IMR-90 (cell line): Measurements from ENCODE around the gene RNU2-63P. TPM values are rescaled to one million over a fixed set of nuclear protein-coding genes. Genes with fewer than 3 reads are reported as not detected.

Experiments
- ATAC-seq: fragments of 200-7000 bp; cut with Tn5 transposase; 2 replicates; pipeline ENCODE4 v1.9.1; 2020; ENCODE audit warnings: low read depth, mild to moderate bottlenecking, moderate library complexity
- BruUV-seq: library from RNA; stranded (reverse); fragments of 400-500 nt; replicated peaks from 2 replicates; lab custom pipeline; 2021; lab: Mats Ljungman, UMichigan
- CTCF ChIA-PET: fragments of 300-600 bp; formaldehyde crosslinking; extraction: SDS; loops from one replicate; lab custom pipeline; 2021; ENCODE audit warnings: antibody characterized with exemption; lab: Yijun Ruan, JAX
- POLR2A ChIA-PET: fragments of 300-600 bp; sonication (Branson Sonifier 250); formaldehyde crosslinking; loops from one replicate; lab custom pipeline; 2022; ENCODE audit warnings: antibody characterized with exemption; ENCODE audit not compliant: unreplicated experiment; lab: Charles Lee
- DNase-seq: peaks from one replicate; pipeline ENCODE4 v3.0.0; 2013
- H2AFZ ChIP-seq: replicated peaks from 2 replicates; pipeline ENCODE3; 2013; ENCODE audit warnings: low read length, mild to moderate bottlenecking; ENCODE audit not compliant: poor library complexity
- H2AK5ac ChIP-seq: 2 replicates; pipeline ENCODE4 v1.6.1; 2013; ENCODE audit warnings: low read depth, low read length, inconsistent platforms
- H2AK9ac ChIP-seq: replicated peaks from 2 replicates; pipeline ENCODE3; 2013; ENCODE audit warnings: mild to moderate bottlenecking, low read depth, low read length, moderate library complexity; ENCODE audit not compliant: poor library complexity
- H2BK120ac ChIP-seq: 2 replicates; pipeline ENCODE4 v1.6.1; 2013; ENCODE audit warnings: low read depth, low read length, inconsistent platforms
- H2BK15ac ChIP-seq: 3 replicates; pipeline ENCODE4 v1.6.1; 2013; ENCODE audit warnings: low read depth, low read length, inconsistent platforms
- H2BK20ac ChIP-seq: 2 replicates; pipeline ENCODE4 v1.6.1; 2013; ENCODE audit warnings: low read depth, mild to moderate bottlenecking, inconsistent platforms, low read length, moderate library complexity
- H2BK5ac ChIP-seq: 2 replicates; pipeline ENCODE4 v1.6.1; 2013; ENCODE audit warnings: mild to moderate bottlenecking, low read depth, low read length, inconsistent platforms; ENCODE audit not compliant: poor library complexity, severe bottlenecking
- H3K14ac ChIP-seq: replicated peaks from 2 replicates; pipeline ENCODE4 v1.6.1; 2013; ENCODE audit warnings: low read depth, low read length, inconsistent platforms
- H3K18ac ChIP-seq: 2 replicates; pipeline ENCODE4 v1.6.1; 2013; ENCODE audit warnings: low read depth, low read length, control low read depth
- H3K23ac ChIP-seq: 2 replicates; pipeline ENCODE4 v1.6.1; 2013; ENCODE audit warnings: low read depth, low read length, inconsistent platforms
- H3K27ac ChIP-seq: 2 replicates; pipeline ENCODE4 v1.5.1; 2013; ENCODE audit warnings: mild to moderate bottlenecking, control low read depth, low read length; ENCODE audit not compliant: insufficient read depth
- H3K27me3 ChIP-seq: 2 replicates; pipeline ENCODE4 v1.6.1; 2013; ENCODE audit warnings: low read length; ENCODE audit not compliant: control insufficient read depth, insufficient read depth
- H3K36me3 ChIP-seq: 2 replicates; pipeline ENCODE4 v1.6.1; 2013; ENCODE audit warnings: low read length, mixed read lengths; ENCODE audit not compliant: control insufficient read depth, insufficient read depth
- H3K4ac ChIP-seq: 2 replicates; pipeline ENCODE4 v1.6.1; 2013; ENCODE audit warnings: low read depth, low read length, inconsistent platforms
- H3K4me1 ChIP-seq: 2 replicates; pipeline ENCODE4 v1.6.1; 2013; ENCODE audit warnings: low read length, mixed read lengths; ENCODE audit not compliant: control insufficient read depth, insufficient read depth
- H3K4me2 ChIP-seq: 2 replicates; pipeline ENCODE4 v1.6.1; 2013; ENCODE audit warnings: low read depth, mild to moderate bottlenecking, control low read depth, low read length, moderate library complexity
- H3K4me3 ChIP-seq: 2 replicates; pipeline ENCODE4 v1.5.1; 2013; ENCODE audit warnings: low read depth, mild to moderate bottlenecking, control low read depth, low read length, moderate library complexity; ENCODE audit not compliant: insufficient read depth
- H3K56ac ChIP-seq: 2 replicates; pipeline ENCODE4 v1.6.1; 2013; ENCODE audit warnings: low read length, inconsistent platforms; ENCODE audit not compliant: insufficient read depth; ENCODE audit errors: extremely low read depth
- H3K79me1 ChIP-seq, 2 experiments: 2 replicates each; pipeline ENCODE4 v1.6.1; 2013; ENCODE audit warnings: low read length in 2 of 2, inconsistent platforms in 1 of 2, low read depth in 1 of 2
- H3K9ac ChIP-seq: 2 replicates; pipeline ENCODE4 v1.6.1; 2013; ENCODE audit warnings: low read depth, low read length, control low read depth
- H3K9me1 ChIP-seq: 2 replicates; pipeline ENCODE4 v1.6.1; 2013; ENCODE audit warnings: low read length, inconsistent platforms; ENCODE audit not compliant: insufficient read depth
- H3K9me3 ChIP-seq: 2 replicates; pipeline ENCODE4 v1.6.1; 2013; ENCODE audit warnings: low read length; ENCODE audit not compliant: control insufficient read depth, insufficient read depth
- H4K20me1 ChIP-seq: 2 replicates; pipeline ENCODE4 v1.6.1; 2013; ENCODE audit warnings: low read length, inconsistent platforms; ENCODE audit not compliant: insufficient read depth
- H4K5ac ChIP-seq: 2 replicates; pipeline ENCODE4 v1.6.1; 2013; ENCODE audit warnings: mild to moderate bottlenecking, low read depth, low read length, control low read depth
- H4K8ac ChIP-seq, 2 experiments: 2 replicates each; pipeline ENCODE4 v1.6.1; 2013; ENCODE audit warnings: low read depth in 2 of 2, low read length in 2 of 2, control low read depth in 1 of 2, inconsistent platforms in 1 of 2
- H4K91ac ChIP-seq: 2 replicates; pipeline ENCODE4 v1.6.1; 2013; ENCODE audit warnings: low read depth, low read length, inconsistent platforms; ENCODE audit not compliant: insufficient read depth
- CTCF ChIP-seq: conservative IDR thresholded peaks from 2 replicates; pipeline ENCODE4 v1.5.1; 2012; ENCODE audit warnings: mild to moderate bottlenecking, low read depth, low read length, improper control_type of control experiment
- RCOR1 ChIP-seq: IDR thresholded peaks from 2 replicates; pipeline ENCODE4 v1.6.1; 2012; ENCODE audit warnings: mild to moderate bottlenecking, low read length, improper control_type of control experiment; ENCODE audit not compliant: insufficient replicate concordance
- WGBS, 2 experiments: methylation state at CpG; one replicate each; pipeline versions ENCODE4 v1.1.5 to v1.1.7; 2013; ENCODE audit warnings: missing lambda C conversion rate in 2 of 2; ENCODE audit not compliant: insufficient read length in 1 of 2; ENCODE audit errors: extremely low coverage in 2 of 2; 5-methylcytosine and 5-hydroxymethylcytosine counted together
- dilution Hi-C: fragments of 300-500 bp; cut with HindIII; formaldehyde crosslinking; loops from one replicate; pipeline ENCODE4 v1.14.3; 2018; ENCODE audit warnings: low sequenced_read_pairs; ENCODE audit not compliant: unreplicated experiment
- in situ Hi-C: fragments of 300-500 bp; cut with MboI; formaldehyde crosslinking; loops from 3 replicates; pipeline ENCODE4 v1.14.3; 2019; ENCODE audit warnings: low sequenced_read_pairs, inconsistent platforms, mixed read lengths
- intact Hi-C: fragments of 100-400 bp; cut with micrococcal nuclease; formaldehyde crosslinking; loops from 2 replicates; pipeline ENCODE4 v1.10.0; 2022
- polyA plus RNA-seq, 3 experiments: library from polyadenylated mRNA; depleted of rRNA; stranded (reverse); fragments of >200 nt; gene quantifications; 2 replicates each; pipeline ENCODE4 v1.2.3, GENCODE V29; 2012; ENCODE audit warnings: low replicate concordance in 1 of 3
- total RNA-seq: library from RNA; depleted of rRNA; stranded (reverse); fragments of >200 nt; gene quantifications from 2 replicates; pipeline ENCODE4 v1.2.3, GENCODE V29; 2012

Gene RNU2-63P
- total and polyA plus RNA-seq, 2 of the 4 experiments (the other 2 are of a cell fraction), result under 0.01 TPM; not detected in 1

DNA sequence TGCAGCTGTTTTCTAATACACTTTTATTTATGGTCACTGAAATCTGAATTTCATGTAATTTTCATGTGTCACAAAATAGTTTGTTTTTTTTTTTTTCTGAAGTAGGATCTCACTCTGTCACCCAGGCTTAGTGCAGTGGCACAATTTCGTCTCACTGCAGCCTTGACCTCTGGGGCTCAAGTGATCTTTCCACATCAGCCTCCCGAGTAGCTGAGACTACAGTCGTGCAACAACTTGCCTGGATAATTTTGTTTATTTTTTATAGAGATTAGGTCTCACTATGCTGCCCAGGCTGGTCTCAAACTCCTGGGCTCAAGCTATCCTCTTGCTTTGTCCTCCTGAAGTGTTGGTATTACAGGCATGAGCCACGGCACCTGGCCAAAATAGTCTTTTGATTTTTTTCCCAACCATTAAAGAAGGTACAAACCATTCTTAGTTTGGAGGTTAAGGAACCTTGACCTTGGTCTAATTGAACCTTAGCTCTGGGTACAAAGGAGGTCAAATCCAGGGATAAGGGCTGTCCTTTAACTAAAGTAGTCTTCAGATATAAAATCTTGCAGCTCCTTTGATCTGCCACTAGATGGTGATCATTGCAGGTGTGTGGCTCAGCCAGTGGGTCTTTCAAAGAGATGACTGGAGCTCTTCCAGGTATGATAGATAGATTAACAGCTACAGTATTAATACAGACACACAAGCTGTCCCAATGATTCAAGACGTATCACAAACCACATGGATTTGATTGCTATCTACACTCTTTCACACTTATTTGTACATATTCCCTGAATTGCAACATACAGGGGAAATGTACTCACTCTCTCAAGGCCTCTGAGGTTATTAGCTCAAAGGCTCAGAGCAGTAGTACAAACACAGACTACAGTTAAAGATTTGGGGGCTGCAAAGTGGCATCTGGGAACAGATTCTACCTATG lies 43.9 kb upstream of the RNU2-63P start (continued):
- TF ChIP-seq RCOR1, result no peak

GRCh38 chr2:88058191-88058590 lies 41.8 kb upstream of the RNU2-63P start:
- H3K18ac ChIP-seq, result no peak overlapping the region
- H3K4me3 ChIP-seq, result no peak overlapping the region
- no TSS peak for BruUV-seq
- no peak overlapping the region for H2AK5ac ChIP-seq
- ChIA-PET POLR2A (no interaction called here), CTCF (no interaction called here)
- no peak overlapping the region for H2BK20ac ChIP-seq
- no peaks in the 10 kb centered on the region for H3K9me3 ChIP-seq
- intact Hi-C loops (no loop called here), in situ Hi-C loops (loop anchor here (25.0 kb wide), 1 partner anchor 604 kb away; no protein-coding TSS in a partner anchor), dilution Hi-C loops (no loop called here)
- no peak overlapping the region for H3K27ac ChIP-seq
- H2BK15ac ChIP-seq, result no peak overlapping the region
- H3K79me1 ChIP-seq, result peaks cover 13 to 25% of the 10 kb centered on the region in 2 experiments
- DNase-seq, result no peak
- no peak overlapping the region for H3K23ac ChIP-seq
- H2BK120ac ChIP-seq, result no peak overlapping the region
- H4K8ac ChIP-seq, result no peak overlapping the region
- H2BK5ac ChIP-seq, result no peak overlapping the region
- no peak overlapping the region for H3K56ac ChIP-seq
- no peak for TF ChIP-seq RCOR1
- TF ChIP-seq CTCF, result no peak
- H3K4ac ChIP-seq, result no peak overlapping the region
- H3K9ac ChIP-seq, result no peak overlapping the region
- H2AFZ ChIP-seq, result no peak overlapping the region
- peaks cover 11% of the 10 kb centered on the region for H3K4me1 ChIP-seq
- H3K14ac ChIP-seq, result no peak overlapping the region
- H3K9me1 ChIP-seq, result peaks cover 13% of the 10 kb centered on the region
- ATAC-seq, result no peak
- 93% methylated on average over 2 of the region's 5 CpGs; no CpG with 5 or more reads in 1 of the 2 experiments for WGBS, 2 experiments
- no peaks in the 10 kb centered on the region for H3K36me3 ChIP-seq
- H3K4me2 ChIP-seq, result no peak overlapping the region
- peaks cover 10% of the 10 kb centered on the region for H3K27me3 ChIP-seq
- H4K20me1 ChIP-seq, result no peaks in the 10 kb centered on the region
- H4K91ac ChIP-seq, result no peak overlapping the region
- H2AK9ac ChIP-seq, result no peak overlapping the region
- no peak overlapping the region for H4K5ac ChIP-seq
